OCI-M2 (cell line): ENCODE results near the gene ANO1.

Source experiments
- DNase-seq: peaks from one replicate; lab custom pipeline; 2025; ENCODE audit not compliant: unreplicated experiment; lab: John Stamatoyannopoulos, UW

Gene ANO1

GRCh38 chr11:70092959-70093715, 15.0 kb downstream of the ANO1 start:
- DNase-seq: no peak

DNA sequence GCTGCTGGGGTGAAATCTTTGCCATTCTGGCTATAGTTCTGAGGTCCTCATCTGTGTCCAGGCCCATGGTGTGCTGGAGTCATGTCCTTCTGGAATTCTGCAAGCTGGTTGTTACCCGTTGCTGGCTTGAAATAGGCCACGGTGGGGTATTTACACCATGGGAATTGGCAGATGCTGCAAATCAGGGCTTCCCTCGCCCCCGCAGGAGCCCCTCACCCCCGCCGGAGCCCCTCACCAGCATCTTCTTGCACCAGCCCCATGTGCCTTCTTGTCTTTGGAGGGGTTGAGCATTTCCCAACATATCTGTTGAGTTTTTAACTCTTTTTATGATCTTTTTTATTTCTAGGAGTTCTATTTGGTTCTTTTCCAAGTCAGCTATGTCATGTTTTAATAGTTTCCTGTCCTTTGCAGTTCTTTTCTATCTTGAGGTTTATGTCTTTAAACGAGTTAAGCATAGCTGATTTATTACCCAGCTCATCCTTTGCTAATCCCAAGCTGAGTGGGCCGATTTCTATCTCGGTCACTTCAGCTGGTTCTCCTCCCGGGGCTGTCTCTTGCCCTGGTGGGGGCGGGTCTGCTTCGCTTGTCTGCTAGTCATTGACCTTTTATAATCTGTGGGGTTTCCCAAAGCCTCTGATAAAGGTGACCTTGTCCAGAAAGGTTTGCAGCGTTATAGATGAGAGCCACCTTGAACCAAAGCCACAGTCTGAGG, 17.6 kb downstream of the ANO1 start:
- DNase-seq: no peak

DNA sequence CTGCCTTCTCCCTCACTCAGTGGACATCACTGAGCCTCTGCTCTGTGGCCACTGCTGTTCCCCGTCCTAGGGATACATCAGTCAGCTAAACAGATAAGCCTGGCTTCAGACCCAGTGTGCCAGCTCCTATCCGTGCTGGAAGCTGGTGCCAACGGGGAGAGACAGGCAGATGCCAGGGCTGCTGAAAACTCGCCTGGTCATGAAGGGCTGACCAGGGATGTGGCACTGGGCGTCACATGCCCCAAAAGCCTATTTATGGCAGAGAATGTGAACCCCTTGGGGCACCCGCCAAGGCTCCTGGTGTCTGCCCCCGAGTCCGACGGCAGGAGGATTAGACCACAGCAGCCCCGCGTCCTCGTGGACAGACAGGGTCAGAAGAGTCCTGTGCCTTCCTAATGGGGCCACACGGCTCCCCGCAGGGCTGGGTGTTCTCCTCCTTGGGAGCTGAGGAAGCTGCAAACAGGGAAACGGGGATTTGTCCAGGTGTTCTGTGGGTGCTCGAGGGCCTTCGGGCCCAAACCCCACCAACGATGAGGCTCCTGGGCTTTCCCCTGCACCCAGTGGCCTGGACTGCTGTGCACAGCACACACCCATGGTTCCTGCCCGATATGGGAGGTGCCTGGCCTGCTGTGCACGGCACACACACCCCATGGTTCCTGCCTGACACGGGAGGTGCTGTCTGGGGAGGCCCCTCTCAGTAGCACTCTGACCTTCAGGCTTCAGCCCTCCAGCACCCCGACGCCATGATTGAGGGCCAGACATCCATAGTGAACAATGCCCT, 19.9 kb downstream of the ANO1 start:
- DNase-seq: no peak

GRCh38 chr11:70098936-70099335, 20.8 kb downstream of the ANO1 start:
- no peak for DNase-seq

GRCh38 chr11:70099578-70100279, 21.6 kb downstream of the ANO1 start:
- DNase-seq: no peak

GRCh38 chr11:70100280-70100603, 22.1 kb downstream of the ANO1 start:
- no peak for DNase-seq

DNA sequence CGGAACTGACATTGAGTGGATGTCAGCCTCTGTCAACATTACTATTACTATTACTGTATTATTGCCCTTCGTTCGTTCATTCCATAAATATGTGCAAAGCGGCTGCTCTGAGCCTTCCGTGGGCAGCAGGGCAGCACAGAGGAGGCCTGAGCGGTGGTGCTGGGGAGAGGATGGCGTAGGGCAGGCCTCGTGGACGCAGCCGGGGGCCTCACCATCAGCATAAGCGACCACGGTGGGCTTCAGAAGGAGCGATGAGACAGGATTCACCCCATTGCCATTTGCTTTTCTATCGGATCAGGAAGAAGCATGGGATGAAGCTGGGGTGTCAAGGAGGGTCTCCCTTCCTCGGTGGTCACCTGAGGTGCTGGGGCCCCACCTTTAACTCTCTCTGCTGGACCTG, 22.7 kb downstream of the ANO1 start:
- DNase-seq: no peak

DNA sequence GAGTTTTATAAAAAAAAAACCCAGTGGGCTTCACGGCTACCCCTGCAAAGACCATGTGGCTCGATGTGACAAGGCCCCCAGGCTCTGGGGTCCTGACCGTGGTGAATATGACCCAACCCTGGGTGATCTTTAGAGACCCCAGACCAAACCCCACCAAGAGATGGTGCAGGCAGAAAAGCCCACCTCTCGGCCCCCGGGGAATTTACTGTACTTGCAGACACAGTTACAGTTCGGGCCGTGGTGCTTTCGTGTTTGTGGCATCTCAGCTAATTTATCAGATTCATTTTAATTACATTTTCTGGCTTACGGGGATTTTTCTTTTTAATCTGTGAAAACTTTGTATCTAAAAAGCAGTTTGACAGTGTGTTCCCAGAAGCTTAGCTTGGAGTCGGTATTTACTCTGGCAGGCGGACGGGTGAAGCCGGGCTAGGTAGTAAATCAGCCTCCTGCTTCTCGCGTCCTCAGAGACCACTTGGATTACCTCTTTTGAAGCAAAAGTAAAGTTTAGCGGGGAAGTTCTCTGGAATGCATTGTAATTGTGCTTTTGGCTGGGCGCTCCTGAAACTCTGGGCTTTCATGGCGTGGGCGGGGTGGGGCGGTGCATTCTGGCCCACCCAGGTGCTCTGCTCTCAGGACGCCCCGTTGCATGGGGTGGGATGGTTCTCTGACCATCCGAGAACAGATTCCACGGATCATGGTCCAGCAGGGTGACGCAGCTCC, 25.3 kb downstream of the ANO1 start:
- DNase-seq: no peak

DNA sequence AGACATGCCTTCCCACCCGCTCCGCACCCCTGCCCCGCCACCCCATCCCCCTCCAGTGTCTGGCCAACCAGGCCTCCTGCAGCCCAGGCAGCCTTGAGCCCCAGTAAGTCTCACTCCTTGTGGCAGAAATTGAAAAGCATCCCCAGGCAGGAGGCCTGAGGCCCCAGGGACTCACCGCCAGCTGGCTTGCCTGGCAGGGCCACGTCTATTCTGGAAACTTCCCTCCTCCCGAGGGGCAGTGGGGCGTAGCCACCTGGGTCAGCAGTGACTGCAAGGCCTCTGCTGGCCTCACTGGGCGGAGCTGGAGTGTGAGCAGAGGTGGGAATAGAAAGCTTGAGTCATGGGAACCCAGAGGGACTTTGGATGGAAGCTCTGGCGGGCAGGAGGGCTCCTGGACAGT, 26.3 kb downstream of the ANO1 start:
- DNase-seq: no peak

DNA sequence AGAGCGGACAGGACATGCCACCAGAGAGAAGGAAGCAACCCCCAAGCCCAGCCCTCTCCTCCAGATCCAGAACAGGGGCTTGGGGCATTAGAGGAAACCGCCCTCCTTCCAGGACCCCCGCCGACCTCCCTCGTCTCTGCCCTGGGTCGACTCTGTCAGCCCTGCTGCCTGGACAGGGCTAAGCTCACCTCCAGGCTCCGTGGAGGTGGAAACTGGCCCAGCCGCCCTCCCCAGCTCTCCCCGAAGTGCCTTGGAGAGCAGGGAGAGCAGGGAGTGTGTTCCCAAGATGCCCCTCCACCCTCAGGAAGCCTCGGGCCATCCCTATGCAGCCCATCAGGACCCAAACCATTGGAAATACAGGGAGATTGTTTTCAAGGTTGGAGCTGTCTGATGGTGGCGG, 26.8 kb downstream of the ANO1 start:
- no peak for DNase-seq

DNA sequence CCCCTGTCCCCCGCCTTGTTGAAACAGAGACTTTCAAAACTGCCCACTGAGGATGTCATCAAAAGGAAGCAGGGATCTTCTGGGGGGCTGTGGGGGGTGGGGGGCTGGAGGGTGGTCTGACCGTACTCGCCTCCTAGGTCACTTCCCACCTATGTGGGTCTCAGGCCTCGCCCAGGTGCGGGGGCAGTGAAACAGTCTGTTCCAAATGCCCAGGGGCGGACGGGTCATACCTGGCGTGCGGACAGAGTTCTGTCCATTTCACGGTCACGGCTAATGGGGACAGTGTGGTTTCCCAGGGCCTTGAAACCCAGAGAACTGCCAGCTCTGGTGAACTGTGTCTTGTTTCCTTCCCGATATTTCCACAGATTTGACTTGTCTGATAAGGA, 27.2 kb downstream of the ANO1 start:
- no peak for DNase-seq

DNA sequence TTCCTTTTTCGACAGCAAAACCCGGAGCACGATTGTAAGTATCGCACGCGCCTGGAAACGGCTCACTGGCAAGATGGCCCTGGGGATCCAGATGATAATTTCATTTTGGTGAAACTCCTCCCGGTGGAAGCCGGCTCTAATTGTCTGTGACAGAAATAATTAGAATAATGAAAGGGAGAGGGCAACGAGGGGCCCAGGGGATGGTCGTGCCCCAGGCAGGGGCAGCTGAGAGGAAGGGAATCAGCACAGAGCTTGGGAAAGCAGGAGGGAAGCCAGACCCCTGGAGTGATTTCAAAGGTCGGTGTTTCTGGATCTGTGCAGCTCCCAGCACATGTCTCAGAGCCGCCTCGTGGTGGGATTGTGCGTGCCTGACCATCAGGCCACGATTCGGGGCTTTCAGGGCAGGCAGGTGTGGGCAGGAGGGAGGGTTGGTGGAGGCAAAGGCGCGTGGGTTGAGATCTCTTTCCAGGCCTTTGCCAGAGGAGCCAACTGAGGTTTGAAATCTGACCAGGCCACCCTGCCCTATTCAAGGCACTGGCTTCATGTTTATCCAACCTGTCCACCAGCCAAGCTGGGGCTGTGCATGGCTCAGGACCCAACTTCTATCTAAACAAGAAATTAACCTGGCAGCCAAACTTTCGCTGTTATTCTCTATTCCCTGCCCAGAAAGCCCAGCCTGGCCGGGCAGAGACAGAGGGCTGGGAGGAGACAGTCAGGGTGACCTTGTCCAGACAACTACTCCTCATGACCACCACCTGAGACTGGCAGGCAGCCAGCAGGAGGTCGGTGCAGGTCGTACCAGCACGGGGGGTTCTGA, 27.8 kb downstream of the ANO1 start:
- DNase-seq: no peak

DNA sequence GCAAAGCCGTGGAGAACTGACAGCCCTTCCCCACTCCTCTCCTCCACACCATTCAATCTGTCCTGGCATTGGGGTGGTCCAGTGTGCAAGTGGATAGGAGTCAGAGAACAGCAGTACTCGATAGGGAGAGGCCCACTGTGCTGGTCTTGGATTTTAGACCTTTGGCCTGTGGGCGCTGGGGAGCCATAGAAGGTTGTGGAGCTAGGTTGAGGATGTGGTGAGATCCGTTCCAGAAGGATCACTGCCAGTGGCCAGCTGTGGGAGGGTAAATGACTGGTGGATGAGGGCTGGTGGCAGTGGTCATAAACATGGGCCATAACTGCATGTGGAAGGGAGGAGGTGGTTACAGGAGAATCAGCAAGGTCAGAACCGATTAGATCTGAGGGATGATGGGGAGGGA, 28.6 kb downstream of the ANO1 start:
- DNase-seq: no peak

GRCh38 chr11:70107191-70107590, 29.1 kb downstream of the ANO1 start:
- DNase-seq: no peak

DNA sequence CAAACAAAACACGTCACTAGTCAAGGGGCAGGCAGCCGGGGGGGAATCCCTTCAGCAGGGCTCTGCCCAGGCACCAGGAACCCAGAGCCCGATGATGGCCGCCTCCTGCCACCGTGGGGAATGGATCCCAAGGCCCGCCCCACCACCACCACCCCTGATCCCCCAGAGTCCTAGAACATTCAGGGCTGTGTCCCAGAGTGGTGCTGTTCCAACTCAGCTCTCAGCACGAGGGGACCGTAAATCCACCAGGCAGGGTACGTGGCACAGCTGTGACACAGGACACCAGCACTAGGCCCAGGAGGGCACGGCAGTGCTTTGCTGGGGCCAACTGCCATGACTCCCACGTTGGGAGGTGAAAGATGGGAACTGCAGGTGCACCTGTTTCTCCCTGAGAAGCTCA, 29.6 kb downstream of the ANO1 start:
- DNase-seq: no peak

DNA sequence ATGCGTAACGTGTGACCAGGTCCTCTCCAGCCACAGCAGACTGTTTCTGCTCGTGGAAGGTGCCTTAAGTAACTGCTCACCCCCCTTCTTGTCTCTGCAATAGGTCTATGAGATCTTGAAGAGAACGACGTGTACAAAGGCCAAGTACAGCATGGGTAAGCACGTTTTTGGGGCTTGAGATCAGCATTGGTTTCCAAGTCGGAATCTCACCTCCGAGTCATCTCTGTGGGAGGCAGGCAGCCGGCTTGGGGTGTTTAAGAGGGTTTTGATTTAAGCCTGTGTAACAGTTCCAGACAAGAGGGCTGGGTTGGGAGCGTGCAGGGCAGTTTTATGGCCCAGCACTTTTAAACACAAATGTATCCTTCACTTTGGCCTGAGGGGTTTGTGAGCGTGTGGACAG, 30.1 kb downstream of the ANO1 start:
- DNase-seq: no peak

GRCh38 chr11:70109006-70109405, 30.9 kb downstream of the ANO1 start:
- no peak for DNase-seq

DNA sequence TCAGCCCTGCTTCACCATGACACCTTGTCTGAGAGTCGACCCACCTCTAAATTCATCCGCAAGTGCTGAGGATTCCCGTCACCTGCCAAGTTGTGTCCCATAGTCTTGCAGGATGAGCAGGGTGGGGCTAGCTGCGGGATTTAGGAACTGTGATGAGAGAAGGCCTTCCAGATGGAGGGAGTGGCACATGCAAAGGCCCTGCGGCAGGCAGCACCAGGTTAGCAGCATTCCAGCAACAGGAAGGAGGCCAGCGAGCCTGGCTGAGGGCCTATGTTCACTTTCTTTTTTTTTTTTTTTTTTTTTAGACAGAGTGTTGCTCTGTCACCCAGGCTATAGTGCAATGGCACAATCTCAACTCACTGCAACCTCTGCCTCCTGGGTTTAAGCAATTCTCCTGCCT, 31.8 kb downstream of the ANO1 start:
- DNase-seq: no peak

- DNase-seq: no peak
These were observed 32.5 kb downstream of the ANO1 start for GRCh38 chr11:70110538-70111055.
